SK-N-SH treated with all-trans-retinoic acid at 6 μM for 48 hours (cell line): ENCODE data around the gene IFNA2.

Experiments used
- ATAC-seq: fragments of 200-7000 bp; cut with Tn5 transposase; 3 replicates; pipeline ENCODE4 v1.9.1; 2020; ENCODE audit warnings: mild to moderate bottlenecking, moderate library complexity
- ARNTL ChIP-seq: fragments of 450-650 bp; formaldehyde crosslinking; IDR thresholded peaks from 2 replicates; pipeline ENCODE4 v1.5.0; 2020; ENCODE audit warnings: low read depth, mild to moderate bottlenecking, moderate library complexity, borderline replicate concordance
- CSDC2 ChIP-seq: fragments of 250-450 bp; sonication (Bioruptor Pico); IDR thresholded peaks from 2 replicates; pipeline ENCODE4 v1.5.0; 2020; ENCODE audit warnings: mild to moderate bottlenecking, moderate library complexity
- ESRRG ChIP-seq: fragments of 250-450 bp; sonication (Bioruptor Pico); IDR thresholded peaks from 2 replicates; pipeline ENCODE4 v1.6.1; 2021; ENCODE audit warnings: mild to moderate bottlenecking
- ISL1 ChIP-seq: fragments of 250-450 bp; sonication (Bioruptor Pico); IDR thresholded peaks from 2 replicates; pipeline ENCODE4 v2.1.2; 2022; ENCODE audit warnings: mild to moderate bottlenecking, moderate library complexity
- OSR1 ChIP-seq: fragments of 250-450 bp; sonication (Bioruptor Pico); IDR thresholded peaks from 2 replicates; pipeline ENCODE4 v1.8.0; 2022; ENCODE audit warnings: moderate library complexity, mild to moderate bottlenecking, inconsistent platforms
- PPARA ChIP-seq: fragments of 250-450 bp; sonication (Bioruptor Pico); IDR thresholded peaks from 2 replicates; pipeline ENCODE4 v1.5.0; 2020; ENCODE audit warnings: mild to moderate bottlenecking, borderline replicate concordance
- RARB ChIP-seq: fragments of 250-450 bp; sonication (Bioruptor Pico); IDR thresholded peaks from 2 replicates; pipeline ENCODE4 v1.8.0; 2021; ENCODE audit warnings: mild to moderate bottlenecking, moderate library complexity
- SNAI2 ChIP-seq: fragments of 250-450 bp; sonication (Bioruptor Pico); IDR thresholded peaks from 2 replicates; pipeline ENCODE4 v1.5.0; 2020; ENCODE audit warnings: mild to moderate bottlenecking, moderate library complexity
- TCF4 ChIP-seq: fragments of 250-450 bp; sonication (Bioruptor Pico); IDR thresholded peaks from 2 replicates; pipeline ENCODE4 v1.8.0; 2021; ENCODE audit warnings: mild to moderate bottlenecking, moderate library complexity, borderline replicate concordance
- TOX ChIP-seq: fragments of 250-450 bp; sonication (Bioruptor Pico); IDR thresholded peaks from 2 replicates; pipeline ENCODE4 v1.8.0; 2021; ENCODE audit warnings: mild to moderate bottlenecking, moderate library complexity, borderline replicate concordance
- ZC3H10 ChIP-seq: fragments of 250-450 bp; sonication (Bioruptor Pico); IDR thresholded peaks from 2 replicates; pipeline ENCODE4 v1.5.1; 2021; ENCODE audit warnings: mild to moderate bottlenecking, moderate library complexity
- ZFP3 ChIP-seq: fragments of 250-450 bp; sonication (Bioruptor Pico); IDR thresholded peaks from 2 replicates; pipeline ENCODE4 v1.5.0; 2020; ENCODE audit warnings: mild to moderate bottlenecking, moderate library complexity
- ZFP30 ChIP-seq: fragments of 450-650 bp; formaldehyde crosslinking; IDR thresholded peaks from 2 replicates; pipeline ENCODE4 v1.5.0; 2022; ENCODE audit warnings: mild to moderate bottlenecking, moderate library complexity
- ZNF565 ChIP-seq: fragments of 450-650 bp; formaldehyde crosslinking; conservative IDR thresholded peaks from 2 replicates; pipeline ENCODE4 v1.5.0; 2020; ENCODE audit warnings: low read depth, mild to moderate bottlenecking, moderate library complexity
- ZNF70 ChIP-seq: fragments of 450-650 bp; formaldehyde crosslinking; IDR thresholded peaks from 2 replicates; pipeline ENCODE4 v1.5.0; 2020; ENCODE audit warnings: mild to moderate bottlenecking, moderate library complexity
- ZNF8 ChIP-seq: fragments of 450-650 bp; formaldehyde crosslinking; IDR thresholded peaks from 2 replicates; pipeline ENCODE4 v1.5.0; 2020; ENCODE audit warnings: mild to moderate bottlenecking, moderate library complexity
- TF ChIP-seq, protein P1 (sequence below): fragments of 250-450 bp; sonication (Bioruptor Pico); IDR thresholded peaks from 2 replicates; pipeline ENCODE4 v1.5.0; 2020; ENCODE audit warnings: mild to moderate bottlenecking, moderate library complexity
- TF ChIP-seq, protein P2 (sequence below): fragments of 250-450 bp; sonication (Bioruptor Pico); IDR thresholded peaks from 2 replicates; pipeline ENCODE4 v1.8.0; 2020; ENCODE audit warnings: mild to moderate bottlenecking, moderate library complexity, borderline replicate concordance
- TF ChIP-seq, protein P3 (sequence below): fragments of 250-450 bp; sonication (Bioruptor Pico); IDR thresholded peaks from 2 replicates; pipeline ENCODE4 v1.5.1; 2021; ENCODE audit warnings: mild to moderate bottlenecking, moderate library complexity
- TF ChIP-seq, protein P4 (sequence below): fragments of 250-450 bp; sonication (Bioruptor Pico); IDR thresholded peaks from 2 replicates; pipeline ENCODE4 v1.5.1; 2020; ENCODE audit warnings: low read depth, mild to moderate bottlenecking, moderate library complexity
- TF ChIP-seq, protein P5 (sequence below): fragments of 250-450 bp; sonication (Bioruptor Pico); IDR thresholded peaks from 2 replicates; pipeline ENCODE4 v1.8.0; 2021; ENCODE audit warnings: low read depth, mild to moderate bottlenecking, moderate library complexity, borderline replicate concordance

The IFNA2 gene

DNA sequence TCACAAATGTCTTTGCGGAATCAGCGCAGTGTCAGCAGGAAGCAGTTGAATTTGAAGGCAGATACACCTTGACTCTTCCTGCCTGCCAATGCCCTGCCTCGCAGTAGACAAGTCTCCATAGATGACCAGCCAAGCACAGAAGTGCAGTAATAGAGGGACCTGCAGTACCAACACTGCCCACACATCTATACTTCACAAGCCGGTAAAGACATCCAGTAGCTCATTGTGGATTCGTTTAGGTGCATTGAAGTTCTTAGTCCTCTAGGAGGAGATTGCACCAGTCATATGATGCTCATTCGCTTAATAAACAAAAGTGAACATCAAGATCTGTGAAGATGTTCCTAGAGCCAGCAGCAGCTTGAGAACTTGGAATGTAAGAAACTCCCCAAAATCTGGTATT, 7.1 kb upstream of the IFNA2 start:
- peak; percentile 93 for ATAC-seq
- TF ChIP-seq, protein P1, sequence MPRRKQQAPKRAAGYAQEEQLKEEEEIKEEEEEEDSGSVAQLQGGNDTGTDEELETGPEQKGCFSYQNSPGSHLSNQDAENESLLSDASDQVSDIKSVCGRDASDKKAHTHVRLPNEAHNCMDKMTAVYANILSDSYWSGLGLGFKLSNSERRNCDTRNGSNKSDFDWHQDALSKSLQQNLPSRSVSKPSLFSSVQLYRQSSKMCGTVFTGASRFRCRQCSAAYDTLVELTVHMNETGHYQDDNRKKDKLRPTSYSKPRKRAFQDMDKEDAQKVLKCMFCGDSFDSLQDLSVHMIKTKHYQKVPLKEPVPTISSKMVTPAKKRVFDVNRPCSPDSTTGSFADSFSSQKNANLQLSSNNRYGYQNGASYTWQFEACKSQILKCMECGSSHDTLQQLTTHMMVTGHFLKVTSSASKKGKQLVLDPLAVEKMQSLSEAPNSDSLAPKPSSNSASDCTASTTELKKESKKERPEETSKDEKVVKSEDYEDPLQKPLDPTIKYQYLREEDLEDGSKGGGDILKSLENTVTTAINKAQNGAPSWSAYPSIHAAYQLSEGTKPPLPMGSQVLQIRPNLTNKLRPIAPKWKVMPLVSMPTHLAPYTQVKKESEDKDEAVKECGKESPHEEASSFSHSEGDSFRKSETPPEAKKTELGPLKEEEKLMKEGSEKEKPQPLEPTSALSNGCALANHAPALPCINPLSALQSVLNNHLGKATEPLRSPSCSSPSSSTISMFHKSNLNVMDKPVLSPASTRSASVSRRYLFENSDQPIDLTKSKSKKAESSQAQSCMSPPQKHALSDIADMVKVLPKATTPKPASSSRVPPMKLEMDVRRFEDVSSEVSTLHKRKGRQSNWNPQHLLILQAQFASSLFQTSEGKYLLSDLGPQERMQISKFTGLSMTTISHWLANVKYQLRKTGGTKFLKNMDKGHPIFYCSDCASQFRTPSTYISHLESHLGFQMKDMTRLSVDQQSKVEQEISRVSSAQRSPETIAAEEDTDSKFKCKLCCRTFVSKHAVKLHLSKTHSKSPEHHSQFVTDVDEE (CRISPR knock-in tag): no peak
- TF ChIP-seq CSDC2 (CRISPR knock-in tag) (no peak), ISL1 (CRISPR knock-in tag) (no peak), SNAI2 (CRISPR knock-in tag) (no peak), ESRRG (CRISPR knock-in tag) (no peak), ZC3H10 (CRISPR knock-in tag) (no peak), RARB (CRISPR knock-in tag) (no peak), TCF4 (no peak), ZNF8 (CRISPR knock-in tag) (no peak), ZFP30 (no peak), ZNF70 (CRISPR knock-in tag) (no peak), PPARA (CRISPR knock-in tag) (no peak), ZFP3 (CRISPR knock-in tag) (no peak), ZNF565 (no peak)
- TF ChIP-seq, protein P2, sequence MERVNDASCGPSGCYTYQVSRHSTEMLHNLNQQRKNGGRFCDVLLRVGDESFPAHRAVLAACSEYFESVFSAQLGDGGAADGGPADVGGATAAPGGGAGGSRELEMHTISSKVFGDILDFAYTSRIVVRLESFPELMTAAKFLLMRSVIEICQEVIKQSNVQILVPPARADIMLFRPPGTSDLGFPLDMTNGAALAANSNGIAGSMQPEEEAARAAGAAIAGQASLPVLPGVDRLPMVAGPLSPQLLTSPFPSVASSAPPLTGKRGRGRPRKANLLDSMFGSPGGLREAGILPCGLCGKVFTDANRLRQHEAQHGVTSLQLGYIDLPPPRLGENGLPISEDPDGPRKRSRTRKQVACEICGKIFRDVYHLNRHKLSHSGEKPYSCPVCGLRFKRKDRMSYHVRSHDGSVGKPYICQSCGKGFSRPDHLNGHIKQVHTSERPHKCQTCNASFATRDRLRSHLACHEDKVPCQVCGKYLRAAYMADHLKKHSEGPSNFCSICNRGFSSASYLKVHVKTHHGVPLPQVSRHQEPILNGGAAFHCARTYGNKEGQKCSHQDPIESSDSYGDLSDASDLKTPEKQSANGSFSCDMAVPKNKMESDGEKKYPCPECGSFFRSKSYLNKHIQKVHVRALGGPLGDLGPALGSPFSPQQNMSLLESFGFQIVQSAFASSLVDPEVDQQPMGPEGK (CRISPR knock-in tag): no peak
- TF ChIP-seq, protein P3, sequence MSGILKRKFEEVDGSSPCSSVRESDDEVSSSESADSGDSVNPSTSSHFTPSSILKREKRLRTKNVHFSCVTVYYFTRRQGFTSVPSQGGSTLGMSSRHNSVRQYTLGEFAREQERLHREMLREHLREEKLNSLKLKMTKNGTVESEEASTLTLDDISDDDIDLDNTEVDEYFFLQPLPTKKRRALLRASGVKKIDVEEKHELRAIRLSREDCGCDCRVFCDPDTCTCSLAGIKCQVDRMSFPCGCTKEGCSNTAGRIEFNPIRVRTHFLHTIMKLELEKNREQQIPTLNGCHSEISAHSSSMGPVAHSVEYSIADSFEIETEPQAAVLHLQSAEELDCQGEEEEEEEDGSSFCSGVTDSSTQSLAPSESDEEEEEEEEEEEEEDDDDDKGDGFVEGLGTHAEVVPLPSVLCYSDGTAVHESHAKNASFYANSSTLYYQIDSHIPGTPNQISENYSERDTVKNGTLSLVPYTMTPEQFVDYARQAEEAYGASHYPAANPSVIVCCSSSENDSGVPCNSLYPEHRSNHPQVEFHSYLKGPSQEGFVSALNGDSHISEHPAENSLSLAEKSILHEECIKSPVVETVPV (CRISPR knock-in tag): no peak

DNA sequence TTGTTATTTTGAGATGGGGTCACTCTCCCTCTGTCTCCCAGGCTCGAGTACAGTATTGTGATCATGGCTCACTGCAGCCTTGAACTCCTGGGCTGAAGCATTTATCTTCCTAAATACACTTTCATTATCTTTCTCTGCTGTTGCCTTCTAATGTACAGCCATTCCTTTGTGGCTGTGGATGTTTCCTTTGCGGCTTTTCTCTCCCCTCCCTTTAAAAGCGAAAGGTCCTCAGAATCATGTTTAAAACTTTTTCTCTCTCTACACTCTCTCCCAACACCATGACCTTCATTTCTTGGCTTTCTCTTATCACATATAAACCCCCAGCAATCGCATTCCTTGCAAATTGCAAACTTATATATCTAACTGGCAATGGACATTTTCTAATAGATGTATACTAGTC, 1.6 kb downstream of the IFNA2 start:
- no peak for ATAC-seq
- TF ChIP-seq ARNTL (no peak), ZNF70 (CRISPR knock-in tag) (no peak), SNAI2 (CRISPR knock-in tag) (no peak), RARB (CRISPR knock-in tag) (no peak)
- TF ChIP-seq, protein P3 (CRISPR knock-in tag): no peak
- TF ChIP-seq, protein P4, sequence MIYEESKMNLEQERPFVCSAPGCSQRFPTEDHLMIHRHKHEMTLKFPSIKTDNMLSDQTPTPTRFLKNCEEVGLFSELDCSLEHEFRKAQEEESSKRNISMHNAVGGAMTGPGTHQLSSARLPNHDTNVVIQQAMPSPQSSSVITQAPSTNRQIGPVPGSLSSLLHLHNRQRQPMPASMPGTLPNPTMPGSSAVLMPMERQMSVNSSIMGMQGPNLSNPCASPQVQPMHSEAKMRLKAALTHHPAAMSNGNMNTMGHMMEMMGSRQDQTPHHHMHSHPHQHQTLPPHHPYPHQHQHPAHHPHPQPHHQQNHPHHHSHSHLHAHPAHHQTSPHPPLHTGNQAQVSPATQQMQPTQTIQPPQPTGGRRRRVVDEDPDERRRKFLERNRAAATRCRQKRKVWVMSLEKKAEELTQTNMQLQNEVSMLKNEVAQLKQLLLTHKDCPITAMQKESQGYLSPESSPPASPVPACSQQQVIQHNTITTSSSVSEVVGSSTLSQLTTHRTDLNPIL (CRISPR knock-in tag): no peak

DNA sequence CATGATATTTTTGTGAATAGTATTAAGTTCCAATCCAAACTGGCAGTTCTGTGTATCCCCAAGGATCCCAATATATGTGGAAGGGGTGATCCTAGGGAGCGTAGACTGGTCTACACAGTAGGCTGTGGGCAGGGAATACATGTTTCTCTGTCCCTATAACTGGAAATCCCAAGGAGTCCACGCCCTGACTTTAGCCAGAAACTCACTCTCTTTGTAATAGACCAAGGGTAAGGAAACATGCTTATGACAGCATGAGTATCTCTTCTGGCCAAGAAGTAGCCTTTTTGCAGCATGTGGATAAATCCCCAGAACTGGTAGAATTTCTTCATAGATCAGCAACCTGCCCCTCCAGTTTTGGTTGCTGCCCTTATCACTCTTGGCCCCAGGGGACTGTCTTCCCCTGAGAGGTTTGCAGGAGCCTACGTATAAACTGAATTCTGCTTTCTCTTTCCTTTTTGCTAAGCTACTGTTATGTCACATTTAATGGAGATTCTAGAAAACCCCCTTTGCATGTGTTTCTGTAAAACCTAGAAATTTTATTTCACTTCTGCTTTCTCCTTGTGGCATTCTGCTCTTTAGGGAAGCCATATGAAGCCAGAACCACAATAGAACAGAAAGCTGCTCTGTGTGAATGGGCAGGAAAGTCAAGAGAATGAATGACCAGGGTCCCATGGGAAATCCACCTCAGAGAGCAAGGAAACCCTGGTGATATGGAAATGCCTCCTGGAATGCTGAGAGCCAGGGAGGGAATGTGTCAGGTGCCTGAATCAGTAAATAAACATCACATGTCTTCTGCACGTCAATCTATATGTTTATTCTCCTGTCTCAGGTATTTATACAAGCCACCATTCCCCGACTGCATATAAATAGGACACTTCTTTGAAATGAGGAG, 3.5 kb downstream of the IFNA2 start:
- no peak for ATAC-seq
- no peak for TF ChIP-seq ESRRG (CRISPR knock-in tag)
- no peak for TF ChIP-seq ZFP3 (CRISPR knock-in tag)
- TF ChIP-seq, protein P4 (CRISPR knock-in tag): no peak
- no peak for TF ChIP-seq TCF4
- no peak for TF ChIP-seq TOX (CRISPR knock-in tag)
- TF ChIP-seq, protein P5, sequence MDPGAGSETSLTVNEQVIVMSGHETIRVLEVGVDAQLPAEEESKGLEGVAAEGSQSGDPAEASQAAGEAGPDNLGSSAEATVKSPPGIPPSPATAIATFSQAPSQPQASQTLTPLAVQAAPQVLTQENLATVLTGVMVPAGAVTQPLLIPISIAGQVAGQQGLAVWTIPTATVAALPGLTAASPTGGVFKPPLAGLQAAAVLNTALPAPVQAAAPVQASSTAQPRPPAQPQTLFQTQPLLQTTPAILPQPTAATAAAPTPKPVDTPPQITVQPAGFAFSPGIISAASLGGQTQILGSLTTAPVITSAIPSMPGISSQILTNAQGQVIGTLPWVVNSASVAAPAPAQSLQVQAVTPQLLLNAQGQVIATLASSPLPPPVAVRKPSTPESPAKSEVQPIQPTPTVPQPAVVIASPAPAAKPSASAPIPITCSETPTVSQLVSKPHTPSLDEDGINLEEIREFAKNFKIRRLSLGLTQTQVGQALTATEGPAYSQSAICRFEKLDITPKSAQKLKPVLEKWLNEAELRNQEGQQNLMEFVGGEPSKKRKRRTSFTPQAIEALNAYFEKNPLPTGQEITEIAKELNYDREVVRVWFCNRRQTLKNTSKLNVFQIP (CRISPR knock-in tag): no peak
- no peak for TF ChIP-seq OSR1 (CRISPR knock-in tag)
- TF ChIP-seq RARB (CRISPR knock-in tag): no peak
- TF ChIP-seq, protein P2 (CRISPR knock-in tag): no peak
- TF ChIP-seq SNAI2 (CRISPR knock-in tag): no peak
- no peak for TF ChIP-seq ARNTL
- no peak for TF ChIP-seq ZFP30
- TF ChIP-seq PPARA (CRISPR knock-in tag): no peak
